ELF-1 (cell line): ENCODE data around the gene LIMS3.
"Not testable (repeated sequence)": the region's sequence is repeated elsewhere in the genome, so short reads cannot be mapped to it uniquely, and the experiment has no call there.

ENCODE experiments used
- DNase-seq: peaks from one replicate; pipeline ENCODE4 v3.0.0-alpha.2; 2016; ENCODE audit warnings: low read depth, low spot score

Gene LIMS3, protein sequence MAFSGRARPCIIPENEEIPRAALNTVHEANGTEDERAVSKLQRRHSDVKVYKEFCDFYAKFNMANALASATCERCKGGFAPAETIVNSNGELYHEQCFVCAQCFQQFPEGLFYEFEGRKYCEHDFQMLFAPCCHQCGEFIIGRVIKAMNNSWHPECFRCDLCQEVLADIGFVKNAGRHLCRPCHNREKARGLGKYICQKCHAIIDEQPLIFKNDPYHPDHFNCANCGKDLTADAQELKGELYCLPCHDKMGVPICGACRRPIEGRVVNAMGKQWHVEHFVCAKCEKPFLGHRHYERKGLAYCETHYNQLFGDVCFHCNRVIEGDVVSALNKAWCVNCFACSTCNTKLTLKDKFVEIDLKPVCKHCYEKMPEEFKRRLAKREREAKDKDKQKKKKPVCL

DNA sequence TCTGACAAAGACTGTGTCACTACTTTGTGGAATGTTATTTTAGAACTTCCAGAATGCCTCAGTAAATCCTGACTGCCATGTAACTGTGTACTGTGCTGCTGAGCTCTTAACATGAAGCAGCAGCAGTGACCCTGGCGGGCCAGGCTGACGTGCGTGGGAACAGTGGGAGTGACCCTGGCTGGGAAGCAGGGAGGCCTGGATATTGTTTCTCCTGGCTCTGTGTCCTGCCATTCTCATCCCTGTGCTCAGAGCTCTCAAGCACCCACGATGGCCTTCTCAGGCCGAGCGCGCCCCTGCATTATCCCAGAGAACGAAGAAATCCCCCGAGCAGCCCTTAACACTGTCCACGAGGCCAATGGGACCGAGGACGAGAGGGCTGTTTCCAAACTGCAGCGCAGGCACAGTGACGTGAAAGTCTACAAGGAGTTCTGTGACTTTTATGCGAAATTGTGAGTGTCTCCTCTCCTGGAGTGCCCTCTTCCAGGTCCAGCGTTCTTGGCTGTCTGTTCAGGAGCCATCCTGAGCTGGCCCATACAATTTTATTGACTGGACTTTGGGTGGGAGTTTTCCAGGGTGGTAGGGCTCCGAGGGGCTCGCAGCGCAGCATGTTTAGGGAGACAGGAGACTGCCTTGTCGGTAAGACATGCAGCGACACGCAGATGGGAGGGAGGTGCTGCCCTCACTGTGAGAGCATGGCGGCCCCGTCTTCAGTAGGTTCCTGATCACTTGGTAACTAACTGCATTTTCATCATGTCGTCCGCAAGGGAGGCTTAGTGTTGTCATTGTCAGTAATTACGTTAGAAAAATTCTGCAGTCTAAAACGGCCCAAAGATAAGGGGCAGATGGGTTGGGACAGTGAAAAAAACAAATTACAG, at the start of gene LIMS3:
Gene LIMS3, plus strand, starts transcription at position 227 of the 875 bp plus-strand sequence. Its CDS starts 41 bp downstream, at position 268.
- not testable (repeated sequence) for DNase-seq

DNA sequence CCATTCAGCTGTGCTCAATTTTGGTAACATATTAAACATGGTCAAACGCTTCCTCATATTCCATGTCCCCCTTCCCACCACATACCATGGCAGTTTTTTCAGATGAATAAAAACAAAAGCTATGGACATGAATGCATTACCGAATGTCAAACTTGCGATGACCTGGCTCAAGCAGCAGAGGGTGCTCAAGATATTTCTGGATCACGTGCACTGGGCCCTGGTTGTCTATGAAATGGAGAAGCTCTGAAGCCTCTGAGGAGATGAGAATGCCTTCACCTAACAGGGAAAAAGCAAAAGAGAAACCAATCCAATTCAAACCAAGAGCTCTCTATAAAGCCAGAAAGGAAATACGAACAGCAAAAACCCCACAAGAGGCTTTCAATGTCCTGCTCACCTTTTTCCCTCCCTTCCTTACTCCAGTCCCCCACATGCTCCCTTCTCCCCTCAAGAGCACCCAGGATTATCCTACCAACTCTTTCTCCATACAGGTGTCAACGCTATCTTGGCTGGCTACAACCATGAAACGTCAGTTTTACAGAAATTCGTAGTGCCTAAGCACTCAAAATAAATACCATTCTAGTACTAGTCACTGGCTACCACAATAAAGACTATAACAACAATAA, 27.2 kb upstream of the LIMS3 start:
- not testable (repeated sequence) for DNase-seq

DNA sequence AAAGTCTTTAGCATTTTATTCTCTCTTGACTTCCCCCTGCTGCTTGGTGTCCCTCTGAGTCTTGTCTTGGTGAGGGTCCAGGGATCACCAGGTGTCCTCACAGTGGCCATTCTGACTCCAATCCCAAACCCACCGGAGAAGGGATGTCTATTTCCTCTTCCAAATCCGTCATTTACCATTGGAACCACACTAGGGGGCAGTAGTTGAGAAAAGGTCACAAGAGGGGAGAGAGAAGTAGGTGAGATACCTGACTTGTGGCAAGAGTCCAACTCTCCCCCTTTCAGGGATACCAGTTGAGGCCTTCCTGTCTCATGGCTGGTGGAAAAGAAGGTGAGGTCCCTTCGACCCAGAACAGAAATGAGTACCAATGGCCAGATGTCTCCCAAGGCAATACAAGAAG, 21.9 kb upstream of the LIMS3 start:
- DNase-seq, result not testable (repeated sequence)

DNA sequence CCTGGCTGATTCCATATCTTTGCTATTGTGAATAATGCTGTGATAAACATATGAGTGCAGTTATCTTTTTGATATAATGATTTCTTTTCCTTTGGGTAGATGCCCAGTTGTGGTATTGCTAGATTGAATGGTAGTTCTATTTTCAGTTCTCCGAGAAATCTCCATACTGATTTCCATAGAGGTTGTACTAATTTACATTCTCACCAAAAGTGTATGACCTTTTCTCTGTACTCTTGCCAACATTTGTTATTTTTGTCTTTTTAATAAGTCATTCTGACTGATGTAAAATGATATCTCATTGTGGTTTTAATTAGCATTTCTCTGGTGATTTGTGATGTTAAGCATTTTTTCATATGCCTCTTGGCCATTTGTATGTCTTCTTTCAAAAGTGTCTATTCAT, 16.4 kb upstream of the LIMS3 start:
- not testable (repeated sequence) for DNase-seq

DNA sequence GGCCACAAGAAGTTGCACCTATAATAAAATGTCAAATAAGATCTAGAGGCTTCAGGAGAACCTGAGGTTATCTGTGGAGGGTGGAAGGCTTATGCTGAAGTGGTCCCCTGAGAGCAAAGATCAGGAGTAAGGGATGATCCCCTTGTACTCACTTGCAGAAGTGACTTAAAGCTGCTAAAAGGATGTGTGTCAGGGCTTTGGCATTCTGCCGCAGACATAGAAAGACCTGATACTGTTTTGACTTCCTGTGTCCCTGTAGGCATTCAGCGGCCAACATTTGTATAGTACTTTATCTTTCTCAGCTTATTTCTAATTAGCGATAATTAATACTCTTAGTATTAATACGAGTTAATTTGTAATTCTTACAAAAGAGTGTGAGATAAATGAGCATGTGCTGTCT, 10.1 kb upstream of the LIMS3 start:
- not testable (repeated sequence) for DNase-seq

DNA sequence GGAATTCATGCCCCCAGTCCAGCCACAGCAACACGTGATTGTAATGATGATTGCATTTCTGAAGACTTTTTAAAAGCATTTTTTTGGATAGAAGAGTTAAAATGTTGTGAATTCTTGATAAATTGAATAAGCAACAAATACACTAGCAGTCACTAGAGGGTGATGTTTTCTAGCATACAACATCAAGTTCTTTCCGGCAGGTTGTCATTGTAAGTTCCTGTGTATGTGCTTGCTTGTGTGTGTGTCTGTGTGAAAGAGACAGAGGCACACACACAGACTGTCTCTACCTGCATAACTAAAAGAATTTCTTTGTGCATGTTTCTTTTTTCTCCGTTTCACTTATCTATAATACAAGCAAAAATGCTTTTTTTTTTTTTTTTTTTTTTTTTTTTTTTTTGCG, 8.6 kb upstream of the LIMS3 start:
- not testable (repeated sequence) for DNase-seq

DNA sequence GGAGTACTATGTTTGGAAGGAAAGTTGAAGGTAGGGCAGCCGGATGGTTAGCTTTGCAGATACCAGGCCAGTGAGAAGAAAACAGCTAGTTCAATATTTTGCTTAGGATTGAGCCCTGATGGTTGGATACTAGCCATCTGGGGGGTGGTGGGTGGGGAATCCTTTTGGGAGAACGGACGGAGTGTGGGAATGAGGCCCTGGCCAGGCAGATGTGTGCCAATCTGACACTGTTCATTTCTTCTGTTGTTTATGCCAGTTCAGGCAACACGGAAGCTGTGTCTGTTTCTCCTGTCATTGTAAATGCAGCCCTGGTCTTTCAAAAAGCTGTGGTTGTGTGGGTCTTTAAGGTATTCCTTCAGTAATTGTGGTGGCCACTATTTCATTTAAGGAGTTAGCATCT, 7.5 kb upstream of the LIMS3 start:
- not testable (repeated sequence) for DNase-seq

DNA sequence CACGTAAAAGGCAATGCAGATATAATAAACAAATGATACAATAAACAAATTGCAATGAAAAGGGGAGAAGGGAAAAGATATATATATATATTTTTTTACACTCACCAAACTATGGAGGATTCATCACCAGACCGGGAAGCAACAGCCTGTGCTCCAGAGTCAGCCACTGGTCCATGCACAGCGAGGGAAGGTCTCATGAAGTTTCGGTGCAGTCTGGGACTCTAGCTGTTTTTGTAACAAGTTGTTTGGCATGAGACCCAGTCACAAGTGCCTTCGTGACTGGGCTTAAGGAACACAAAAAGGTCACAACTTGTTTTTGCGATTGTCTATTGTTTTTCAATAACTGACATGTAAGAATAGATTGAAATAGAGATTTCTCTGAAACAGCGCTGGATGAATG, 4.8 kb upstream of the LIMS3 start:
- not testable (repeated sequence) for DNase-seq

DNA sequence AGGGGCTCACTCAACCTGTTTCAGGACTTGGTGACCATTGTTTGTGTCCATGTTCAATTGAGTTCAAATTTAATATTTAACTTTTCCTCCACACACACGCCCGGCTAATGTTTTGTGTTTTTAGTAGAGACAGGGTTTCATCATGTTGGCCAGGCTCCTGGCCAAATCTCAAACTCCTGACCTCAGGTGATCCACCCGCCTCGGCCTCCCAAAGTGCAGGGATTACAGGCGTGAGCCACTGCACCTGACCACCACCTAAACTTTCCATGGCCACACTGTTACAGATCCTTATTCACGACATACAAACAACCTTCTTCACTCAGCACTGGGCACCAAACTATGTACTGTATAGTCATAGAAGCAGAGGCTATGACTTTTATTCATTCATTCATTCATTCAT, 4.3 kb upstream of the LIMS3 start:
- DNase-seq, result not testable (repeated sequence)

DNA sequence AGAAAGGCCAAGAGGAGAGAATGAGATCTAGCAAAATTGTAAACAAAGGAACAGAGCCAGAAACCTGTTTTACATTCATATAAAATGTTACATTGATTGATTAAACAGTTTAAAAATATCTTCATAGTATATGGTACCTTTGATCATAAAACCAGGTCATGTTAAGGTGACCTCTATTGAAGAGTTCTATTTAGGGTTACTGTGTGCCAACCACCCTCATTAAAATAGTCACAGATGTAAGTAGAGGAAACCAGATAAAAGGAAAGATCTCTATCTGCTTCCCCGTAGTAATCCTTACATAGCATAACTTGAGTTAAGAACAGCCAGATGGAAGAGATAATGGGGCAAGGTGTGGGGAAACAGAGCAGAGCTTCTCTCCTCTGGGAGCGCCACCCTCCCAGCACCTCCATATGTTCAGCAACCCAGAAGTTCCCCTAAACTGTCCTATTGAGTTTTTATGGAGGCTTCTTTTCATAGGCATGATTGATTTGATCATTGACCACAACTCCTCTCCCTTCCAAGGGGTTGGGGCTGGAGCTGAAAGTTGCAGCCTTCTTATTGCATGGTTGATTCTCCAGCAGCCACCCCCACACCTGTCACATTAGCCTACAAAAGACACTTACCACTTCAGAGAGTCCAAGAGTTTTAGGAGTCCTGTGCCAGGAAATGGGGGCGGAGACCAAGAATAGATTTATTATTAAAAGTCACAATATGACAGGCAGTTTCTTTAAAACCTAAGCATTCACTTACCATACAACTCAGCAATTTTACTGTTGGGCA, 3.2 kb upstream of the LIMS3 start:
- DNase-seq, result not testable (repeated sequence)

DNA sequence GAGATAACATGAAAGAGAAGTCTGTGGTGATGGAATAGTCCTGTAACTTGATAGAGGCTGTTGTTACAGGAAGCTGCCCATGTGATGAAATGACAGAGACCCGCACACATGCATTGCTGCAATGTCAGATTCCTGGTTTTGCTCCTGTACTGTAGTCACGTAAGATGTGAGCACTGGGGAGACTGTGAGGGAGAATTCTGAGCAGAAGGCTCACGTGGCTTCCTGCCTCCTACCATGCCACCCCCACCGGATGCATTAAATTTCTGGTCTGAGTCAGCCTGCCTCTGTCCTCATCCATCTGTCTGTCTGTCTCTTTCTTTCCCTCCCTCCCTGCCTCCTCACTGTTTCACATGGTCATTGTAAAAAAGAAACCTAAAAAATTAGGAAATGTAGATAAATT, 2.3 kb upstream of the LIMS3 start:
- DNase-seq, result not testable (repeated sequence)

DNA sequence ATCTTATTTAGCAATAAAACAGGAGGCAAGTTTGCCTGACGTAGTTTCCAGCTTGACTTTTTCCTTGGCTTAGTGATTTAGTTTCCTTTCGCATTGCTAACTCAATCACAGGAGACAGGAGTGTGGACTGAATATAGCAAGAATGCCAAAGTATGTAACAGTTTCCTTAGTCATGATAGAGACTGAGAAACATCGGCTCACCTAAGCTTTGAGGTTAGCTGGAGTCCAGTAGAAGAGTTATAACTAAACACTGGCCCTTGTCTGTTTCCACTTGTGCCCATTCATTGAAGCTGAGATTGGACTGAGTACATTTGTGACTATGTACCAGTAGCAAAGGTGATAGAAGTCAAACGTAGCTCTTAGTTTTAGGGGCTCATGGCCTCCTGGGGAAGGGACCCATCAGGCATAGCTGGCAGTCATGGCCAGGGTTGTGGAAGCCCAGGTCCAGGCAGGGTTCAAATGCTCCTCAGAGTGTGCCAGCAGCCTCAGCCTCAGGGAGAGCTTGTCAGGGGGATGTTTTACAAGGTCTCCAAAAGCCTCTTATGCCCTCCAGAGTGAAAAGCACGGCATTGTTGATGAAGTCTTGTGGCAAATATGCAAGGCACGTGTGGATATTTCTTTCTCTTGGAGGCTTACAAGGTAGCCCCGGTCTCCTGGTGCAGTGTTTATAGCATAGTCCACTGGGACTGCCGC, 573 bp upstream of the LIMS3 start:
- DNase-seq, result not testable (repeated sequence)

DNA sequence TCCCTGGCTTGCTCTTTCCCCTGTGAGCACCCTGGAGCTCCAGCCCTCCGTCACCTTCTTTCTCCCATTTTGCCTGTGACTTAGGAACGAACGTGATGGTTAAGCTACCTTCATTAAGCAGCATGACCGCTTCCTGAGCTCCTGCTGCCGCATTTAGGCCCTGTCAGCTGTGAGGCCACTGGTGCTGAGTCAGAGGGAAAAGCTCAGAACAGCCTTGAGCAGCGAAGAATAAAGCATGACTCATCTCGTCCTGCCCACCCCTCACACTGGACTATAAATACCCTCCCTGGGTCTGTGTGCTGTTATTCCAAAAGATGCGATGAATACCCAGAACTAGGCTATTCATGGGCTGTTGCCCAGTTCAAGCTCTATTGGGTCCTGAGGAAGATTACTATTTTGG, 7.3 kb downstream of the LIMS3 start:
- DNase-seq, result not testable (repeated sequence)

DNA sequence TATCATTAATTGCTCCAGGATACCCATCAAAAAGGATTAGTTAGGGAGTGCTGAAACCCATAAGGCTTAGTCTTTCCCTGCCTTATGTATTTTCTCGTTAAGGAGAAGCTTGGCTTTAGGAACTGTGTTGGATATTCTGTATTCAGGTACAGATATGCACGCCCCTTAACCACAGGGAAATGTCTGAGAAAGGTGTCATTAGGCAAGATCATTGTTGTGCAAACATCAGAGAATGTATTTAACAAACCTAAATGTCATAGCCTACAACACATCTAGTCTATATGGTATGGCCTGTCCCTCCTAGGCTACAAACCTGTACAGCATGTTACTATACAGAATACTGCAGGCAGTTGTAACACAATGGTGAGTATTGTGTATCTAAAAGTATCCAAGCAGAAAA, 10.1 kb downstream of the LIMS3 start:
- DNase-seq, result not testable (repeated sequence)

DNA sequence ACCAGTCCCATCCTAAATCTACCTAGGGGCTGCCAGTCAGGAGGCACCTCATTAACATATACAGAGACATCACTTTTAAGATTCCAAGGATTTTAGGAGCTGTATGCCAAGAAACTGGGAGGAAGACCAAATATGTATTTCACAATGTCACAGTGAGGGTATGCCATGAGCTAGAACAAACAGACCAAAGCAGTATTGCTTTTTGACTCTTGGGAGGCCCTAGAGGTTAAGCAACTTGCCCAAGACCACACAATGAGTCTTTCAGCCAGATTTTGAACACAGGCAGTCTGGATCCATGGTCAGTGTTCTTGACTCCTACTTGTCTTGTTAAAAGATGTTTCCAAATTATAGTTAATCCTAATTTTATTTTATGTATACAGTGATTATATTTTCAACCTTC, 12.3 kb downstream of the LIMS3 start:
- DNase-seq, result not testable (repeated sequence)

DNA sequence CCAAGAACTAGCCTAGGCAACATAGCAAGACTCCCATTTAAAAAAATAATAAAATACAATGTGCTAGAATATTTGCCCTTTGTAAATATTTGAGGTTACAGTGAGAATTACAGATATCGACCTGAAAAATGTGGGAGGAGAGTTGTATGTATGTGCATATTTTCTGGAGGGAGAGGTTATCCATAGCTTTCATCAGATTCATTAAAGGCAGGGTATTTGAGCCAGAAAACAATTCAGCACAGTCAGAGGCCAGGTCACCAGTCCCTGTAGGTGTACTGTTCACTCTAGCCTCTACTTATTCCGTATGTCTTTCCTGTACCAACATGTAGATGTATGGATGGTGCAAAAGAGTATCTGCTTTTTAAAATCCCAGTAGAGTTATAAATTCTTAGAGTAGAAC, 15.4 kb downstream of the LIMS3 start:
- DNase-seq, result not testable (repeated sequence)

DNA sequence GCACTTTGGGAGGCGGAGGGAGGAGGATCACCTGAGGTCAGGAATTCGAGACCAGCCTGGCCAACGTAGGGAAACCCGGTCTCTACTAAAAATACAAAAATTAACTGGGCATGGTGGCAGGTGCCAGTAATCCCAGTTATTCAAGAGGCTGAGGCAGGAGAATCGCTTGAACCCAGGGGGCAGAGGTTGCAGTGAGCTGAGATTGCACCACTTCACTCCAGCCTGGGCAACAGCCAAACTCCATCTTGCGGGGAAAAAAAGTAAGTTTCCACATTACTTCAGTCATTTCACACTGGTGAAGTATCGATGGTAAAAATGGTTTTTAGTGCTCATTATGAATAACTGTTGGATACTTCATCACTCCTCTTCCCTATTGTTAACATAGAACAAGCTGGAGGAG, 16.1 kb downstream of the LIMS3 start:
- DNase-seq, result not testable (repeated sequence)

DNA sequence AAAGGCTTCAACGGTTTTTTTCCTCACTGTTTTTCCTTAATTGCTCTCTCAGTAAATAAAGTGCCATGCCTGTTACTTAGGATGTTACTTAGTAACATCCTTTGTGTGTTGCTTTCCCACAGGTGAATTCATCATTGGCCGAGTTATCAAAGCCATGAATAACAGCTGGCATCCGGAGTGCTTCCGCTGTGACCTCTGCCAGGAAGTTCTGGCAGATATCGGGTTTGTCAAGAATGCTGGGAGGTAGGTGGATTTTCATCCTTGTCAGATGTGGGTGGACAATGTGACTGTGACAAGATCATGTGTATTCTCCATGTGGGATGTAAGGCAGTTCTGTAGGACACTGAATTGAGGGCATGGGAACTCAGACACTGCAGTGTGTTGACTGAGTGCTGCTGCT, 17.3 kb downstream of the LIMS3 start:
- not testable (repeated sequence) for DNase-seq

DNA sequence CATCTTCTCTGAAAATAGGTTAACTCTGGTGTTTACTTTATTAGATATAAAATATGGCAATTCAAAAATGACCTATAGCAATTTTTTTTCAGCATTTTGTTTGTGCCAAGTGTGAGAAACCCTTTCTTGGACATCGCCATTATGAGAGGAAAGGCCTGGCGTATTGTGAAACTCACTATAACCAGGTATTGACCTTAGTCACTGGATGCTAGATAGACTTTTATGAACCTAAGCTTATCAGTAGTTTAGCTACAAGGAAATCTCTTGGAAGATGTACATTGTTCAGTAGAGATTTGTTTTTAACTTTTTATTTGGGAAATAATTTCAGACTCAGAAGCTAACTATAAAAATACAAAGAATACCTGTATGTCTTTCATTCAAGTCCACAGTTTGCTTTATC, 21.7 kb downstream of the LIMS3 start:
- not testable (repeated sequence) for DNase-seq

DNA sequence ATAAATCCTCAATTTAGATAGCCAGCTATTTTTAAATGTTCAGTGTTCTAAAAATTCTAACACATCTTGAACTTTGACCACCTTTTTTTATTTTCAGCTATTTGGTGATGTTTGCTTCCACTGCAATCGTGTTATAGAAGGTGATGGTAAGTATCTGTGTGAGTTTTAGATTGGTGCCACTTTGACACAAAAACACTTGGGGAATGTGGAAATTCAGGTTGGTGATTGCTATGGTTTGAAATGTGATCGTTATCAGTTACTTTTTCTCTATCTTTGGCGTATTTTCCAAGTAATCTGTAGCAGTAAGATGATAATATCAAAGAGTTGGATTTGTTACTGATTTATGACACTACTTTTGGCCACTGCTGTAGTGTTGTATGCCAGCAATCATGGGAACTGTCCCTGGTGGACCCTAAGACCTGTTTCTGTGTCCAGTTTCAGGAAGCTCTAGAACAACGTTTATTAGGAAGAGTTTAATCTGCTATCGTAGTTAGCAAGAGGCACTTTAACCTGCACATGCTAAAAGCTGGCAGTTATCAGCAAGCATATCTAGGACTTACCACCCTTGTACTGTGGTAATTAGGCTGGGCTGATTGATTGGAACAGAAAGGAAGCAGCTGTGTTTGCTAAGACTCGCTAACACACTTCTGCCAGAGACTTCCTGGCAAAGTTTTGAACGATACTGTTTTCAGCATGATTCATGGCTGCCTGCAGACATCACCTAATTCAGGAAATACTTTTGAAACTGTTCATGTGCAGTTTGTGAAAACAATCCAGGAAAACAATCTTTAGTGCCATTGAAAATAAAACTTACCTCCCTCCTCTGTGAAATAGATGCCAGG, 23.3 kb downstream of the LIMS3 start:
- DNase-seq, result not testable (repeated sequence)
